Fibroblast of peridontal ligament (primary cell): ENCODE data around the gene DMXL1.

Source experiments
- DNase-seq: peaks from one replicate; pipeline ENCODE4 v3.0.0-alpha.2; 2010; ENCODE audit errors: extremely low read depth

DMXL1 gene

DNA sequence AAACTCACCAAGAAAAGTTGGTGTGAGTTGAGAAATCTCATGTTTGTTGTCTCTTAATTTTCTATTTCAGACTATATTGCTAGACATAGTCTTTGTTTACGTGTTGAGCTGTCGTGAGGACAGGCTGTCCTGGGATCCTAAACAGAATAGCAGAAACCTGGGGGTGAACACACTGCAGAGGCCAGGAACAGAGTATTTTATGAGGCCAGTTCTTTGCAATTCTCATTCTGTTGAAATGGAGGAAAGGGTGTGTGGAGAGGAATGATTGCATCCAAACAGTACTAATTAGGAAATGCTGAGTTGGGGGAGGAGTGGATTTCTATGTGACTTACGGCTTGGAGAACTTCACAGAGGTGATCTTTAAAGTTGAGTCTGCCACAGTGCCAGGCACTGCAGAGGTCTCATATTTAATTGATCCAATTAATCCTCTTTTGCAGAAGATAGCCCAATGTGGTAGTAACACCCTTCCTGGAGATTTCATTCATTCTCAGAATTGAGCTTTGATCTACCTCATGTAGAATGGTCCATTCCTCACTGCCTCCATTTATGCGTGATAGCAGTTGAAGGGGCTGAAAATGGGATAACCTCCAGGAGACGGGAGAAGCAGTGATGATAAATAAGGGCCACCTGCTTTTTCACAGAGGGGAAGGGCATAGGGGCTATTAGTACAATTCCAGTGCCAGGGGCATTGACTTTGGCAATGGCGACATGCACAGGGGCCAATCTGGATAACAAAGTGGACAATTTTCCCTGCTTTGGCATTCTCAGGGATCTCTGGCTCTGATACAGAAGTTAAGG is 200.3 kb downstream of the DMXL1 start:
- DNase-seq: no peak

DNA sequence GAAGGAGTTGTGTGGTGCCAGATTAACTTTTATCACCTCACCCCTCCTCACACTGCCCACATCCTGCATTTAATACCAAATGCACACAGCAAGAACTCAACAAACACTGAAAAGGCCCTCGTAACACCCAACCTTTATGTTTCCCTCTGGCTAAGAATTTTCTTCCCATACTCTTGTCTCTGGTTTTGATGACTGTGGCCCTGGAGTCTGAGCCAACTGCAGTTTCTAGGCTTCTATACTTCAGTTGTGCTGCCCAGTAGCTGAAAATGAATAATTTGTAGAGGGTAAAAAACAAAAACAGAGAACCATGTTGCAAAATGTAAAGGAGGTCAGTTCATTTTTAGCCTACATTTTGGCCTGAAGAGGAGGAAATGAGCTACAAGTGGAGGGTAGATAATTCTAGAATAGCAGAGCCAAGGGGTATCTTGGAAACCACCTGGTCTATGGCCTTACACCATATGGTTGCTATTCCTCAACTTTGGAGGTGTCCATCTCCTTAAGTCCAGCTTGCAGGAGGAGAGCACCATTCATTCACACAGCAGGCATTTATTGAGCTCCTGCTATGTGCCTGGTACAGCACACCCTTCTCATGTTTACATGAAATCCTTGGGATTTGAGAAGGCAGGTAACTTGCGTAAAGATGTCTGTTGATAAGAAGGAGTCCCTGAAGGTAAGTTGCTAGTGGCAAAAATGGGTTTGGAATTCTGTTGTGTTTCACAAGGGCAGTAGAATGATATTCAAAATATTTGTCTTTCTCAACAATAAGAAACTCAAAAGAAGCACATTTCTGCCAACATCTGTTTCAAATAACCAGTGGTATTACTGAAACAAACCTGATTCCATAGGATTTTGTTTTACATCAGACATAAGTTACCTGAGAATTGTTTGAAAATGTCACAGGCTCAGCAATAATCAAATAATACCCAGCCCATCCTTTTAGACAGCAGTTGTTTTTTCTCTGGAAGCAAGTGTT is 201.2 kb downstream of the DMXL1 start:
- DNase-seq: peak; percentile 63

DNA sequence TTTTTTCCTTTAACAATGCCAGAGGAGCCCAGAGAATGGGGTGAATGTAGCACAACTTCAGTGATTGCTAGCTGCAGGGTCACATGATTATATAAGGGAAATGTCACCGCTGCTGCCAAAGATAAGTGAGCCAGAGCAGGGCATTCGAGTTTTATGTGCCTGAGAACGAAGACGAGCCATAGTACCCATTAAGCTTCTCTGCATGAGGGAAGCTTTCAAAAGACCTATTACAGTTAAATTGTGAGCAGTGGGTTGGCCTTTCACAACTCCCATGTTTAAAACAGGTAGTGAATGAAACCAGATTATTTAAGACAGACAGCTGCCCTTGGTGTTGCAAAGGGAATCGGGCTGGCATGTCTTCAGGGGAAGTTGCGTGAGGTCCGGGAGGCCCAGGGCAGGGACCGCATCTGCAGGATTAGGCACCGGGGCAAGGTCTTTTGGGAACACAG is 202.5 kb downstream of the DMXL1 start:
- no peak for DNase-seq

DNA sequence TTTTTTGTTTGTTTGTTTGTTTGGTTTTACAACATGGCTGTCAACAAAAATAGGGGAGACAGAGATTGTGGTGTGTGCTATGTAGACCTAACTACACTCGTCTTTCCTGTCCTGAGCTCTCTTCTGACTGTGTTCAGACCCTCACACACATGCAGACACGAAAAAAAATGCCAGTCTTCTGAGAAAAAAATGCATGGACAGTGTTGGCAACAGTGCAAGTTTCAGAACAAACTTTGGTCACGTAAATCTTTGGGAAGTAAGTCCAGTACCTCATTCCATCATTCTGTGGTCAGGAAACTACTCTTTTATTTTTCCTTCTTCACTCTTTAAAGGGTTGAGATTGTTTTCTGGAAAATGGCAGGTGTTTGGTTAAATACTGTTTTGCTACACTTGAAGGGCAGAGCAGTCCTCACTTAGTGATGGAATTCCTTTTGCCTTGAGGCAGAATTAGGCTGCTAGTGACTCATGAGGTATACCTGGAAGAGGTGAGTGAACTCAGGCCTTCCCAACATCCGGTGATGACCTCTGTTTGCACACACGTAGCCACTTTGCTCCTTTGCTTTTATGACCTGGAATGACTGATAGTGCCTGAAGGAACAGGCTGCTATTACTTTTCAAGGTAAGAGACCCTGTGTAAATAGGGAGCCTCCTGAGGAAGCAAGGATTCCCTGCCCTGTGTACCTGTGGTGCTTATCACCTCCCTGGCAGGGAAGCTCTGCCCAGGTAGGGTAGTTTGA is 203.3 kb downstream of the DMXL1 start:
- DNase-seq: peak; percentile 36

DNA sequence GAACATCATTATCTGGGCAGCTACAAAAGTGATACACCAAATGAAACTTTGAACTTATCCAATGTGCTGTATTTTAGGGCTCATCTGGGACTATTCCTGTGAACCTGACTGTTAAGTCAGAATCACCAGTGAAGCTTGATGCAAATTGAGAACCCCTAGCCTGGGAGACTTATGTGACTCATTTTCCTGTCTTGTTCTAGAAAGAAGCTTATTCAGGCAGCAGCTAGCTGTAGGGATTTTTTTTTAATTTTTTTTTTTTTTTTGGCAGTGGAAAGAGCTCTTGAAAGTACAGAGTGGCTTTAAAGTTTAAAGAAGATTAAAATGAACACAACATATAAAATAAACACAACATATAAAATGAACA is 203.9 kb downstream of the DMXL1 start:
- DNase-seq: peak; percentile 75

DNA sequence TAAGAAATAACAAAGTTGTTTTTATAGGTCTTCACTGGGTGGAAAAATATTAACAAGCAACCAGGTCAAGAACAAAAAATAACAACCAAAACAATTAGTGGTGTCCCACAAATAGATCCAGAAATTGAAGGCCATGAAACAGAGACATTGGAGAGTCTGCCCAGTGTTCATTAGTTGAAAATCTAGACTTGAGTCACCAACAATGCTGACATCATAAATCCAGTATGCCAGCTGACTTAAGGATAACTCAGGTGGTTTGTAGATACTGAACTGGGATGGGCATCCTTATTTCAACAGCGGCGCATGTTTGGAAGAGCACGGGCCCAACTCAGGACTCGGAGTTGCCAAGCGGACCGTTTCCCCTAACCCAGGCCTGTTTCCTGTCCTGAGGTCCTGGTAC is 204.3 kb downstream of the DMXL1 start:
- DNase-seq: peak; percentile 45

DNA sequence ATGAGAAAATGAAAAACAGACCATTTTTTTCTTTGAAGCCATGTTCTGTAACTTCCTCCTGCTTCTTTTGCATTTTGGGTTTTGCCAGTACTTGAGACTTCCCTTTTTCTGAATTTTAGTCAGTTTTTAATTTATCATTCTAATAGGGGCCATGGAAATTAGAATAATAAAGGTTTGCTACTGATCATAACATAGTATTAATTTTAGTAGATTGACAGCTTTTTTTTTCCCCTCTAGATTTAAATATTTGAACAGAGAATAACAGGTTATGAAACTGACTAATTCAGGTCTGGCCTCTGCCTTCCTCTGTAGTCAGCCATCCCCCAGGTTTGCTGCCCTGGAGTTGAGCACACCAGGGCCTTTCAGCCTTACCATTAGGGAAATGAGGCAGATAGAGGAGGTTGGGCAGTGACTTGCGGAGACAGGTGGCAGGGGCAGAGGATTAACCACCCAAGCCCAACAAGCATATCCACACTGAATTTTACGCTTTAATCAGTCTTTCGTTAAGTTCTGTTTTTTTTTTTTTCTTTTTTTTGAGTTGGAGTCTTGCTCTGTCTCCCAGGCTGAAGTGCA is 204.8 kb downstream of the DMXL1 start:
- no peak for DNase-seq

DNA sequence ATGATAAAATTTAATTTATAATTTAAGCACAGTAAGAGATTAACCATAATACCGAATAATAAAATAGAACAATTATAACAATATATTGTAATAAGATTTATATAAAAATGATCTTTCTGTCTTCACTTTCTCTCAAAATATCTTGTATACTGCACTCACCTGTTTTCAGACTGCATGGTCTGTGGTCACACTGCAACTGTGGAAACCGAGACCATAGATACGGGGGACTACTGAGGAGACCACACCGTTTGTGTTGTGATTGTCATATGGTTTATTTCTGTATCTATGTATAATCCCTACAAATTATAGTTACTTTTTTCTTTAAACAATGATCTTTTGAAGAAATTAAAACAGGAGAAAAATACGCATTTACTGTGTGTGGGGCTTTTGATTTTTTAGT is 206.1 kb downstream of the DMXL1 start:
- DNase-seq: no peak

DNA sequence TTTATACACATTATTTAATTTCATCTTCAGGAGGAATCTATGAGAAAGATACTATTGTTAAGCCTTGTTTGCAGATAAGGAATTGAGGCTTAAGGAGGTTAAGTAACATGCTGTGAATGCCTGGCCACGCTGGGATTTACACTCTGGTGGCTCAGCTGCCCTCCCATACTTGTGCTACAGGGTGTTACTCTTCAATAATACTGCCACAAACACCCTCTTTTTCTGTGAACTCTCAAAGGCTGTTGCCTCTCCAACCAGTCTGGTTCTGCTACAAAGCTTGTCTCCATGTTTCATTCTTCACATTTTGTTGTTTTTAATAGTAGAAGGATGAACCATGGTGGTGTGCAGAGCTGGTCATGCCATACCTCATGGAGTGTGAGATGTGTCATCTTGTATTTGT is 208.2 kb downstream of the DMXL1 start:
- DNase-seq: no peak

DNA sequence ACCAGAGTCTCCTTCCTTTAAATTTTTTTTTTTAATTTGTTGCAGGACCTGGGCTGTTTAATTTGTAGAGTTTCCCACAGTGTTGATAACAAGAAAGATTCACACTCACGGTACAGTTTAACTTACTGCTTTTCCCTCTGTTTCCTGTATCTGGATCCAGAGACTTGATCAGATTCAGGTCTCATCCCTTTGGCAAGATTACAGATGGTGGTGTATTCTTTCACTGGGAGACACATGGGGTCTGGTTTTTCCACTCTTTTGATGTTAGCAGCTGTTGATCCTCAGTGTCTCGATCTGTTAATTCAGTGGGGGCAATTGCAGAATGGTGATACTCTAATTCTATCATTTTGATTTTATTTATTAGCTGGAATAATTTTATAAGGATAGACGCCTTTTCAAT is 209.5 kb downstream of the DMXL1 start:
- DNase-seq: no peak

DNA sequence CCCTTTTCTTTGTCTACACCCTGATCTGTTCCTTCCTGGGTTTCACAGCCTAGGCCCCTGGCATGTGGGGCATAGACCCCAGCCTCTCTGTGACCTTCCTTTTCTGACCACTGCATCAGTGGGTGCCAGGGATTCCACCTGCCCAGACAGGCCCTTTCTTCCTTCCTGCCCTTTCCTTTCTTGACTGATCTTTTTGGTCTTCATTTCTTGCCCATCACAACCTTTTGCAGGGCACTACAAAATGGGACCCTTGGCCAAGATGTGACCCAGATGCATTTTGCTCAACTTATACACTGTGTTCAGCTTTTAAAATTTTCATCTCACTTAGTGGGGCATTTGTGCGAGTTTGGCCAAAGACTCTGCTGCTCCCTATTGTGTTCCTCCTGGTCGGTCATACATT is 211.7 kb downstream of the DMXL1 start:
- no peak for DNase-seq

DNA sequence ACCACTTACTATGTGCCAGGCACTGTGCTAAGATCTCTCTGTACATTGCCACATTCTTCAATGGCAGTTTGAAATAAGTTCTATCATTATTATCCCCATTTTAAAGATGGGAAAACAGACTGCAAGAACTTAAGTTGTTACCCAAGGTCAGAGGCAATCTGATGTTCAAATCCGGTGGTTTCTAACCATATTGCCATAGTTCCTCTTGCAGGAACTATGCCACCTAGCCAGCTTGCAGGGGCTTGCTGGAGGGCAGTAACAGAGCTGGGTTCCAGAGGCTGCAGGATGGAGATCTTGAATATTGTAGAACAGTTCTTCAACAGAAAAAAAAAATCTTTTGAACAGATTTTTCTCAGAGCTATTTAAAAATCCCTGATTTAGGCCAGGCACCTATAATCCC is 213.1 kb downstream of the DMXL1 start:
- DNase-seq: no peak

DNA sequence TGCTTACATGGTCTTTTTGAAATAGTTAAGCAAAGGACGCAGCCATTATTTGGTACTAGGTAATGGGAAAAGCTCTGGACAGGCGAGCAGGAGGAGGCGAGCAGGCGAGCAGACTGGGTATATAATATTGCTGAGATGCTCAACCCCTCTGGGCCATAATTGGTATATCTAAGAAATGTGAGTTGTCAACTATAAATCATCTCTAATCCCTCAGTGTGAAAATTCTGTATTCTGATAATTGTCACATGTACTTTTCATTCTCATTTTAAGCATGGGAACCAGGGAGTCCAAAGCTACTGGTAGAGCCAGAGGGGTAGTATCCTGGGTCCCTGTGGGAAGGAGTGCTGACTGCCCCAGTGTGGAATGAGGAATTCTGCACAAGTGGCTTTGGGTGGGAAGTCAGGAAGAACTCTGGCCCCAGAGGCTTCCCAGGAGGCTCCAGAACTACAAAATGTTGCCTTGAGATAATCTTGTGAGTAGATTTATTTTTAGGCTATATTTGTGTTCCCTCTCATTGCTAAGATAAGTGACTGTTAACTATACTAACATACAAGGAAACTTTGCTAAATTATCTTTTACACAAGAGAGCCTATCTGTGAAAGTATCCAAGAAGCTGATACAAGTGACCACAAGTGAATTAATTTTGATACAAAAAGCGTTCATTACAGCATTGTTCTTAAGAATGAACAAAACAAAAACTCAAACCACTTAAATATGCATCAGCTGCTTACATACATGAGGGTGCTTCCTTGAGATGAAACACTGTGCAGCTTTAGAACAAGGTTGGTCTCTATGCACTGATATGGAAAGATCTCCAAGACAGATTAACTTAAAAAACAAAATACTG is 214.4 kb downstream of the DMXL1 start:
- peak; percentile 50 for DNase-seq

DNA sequence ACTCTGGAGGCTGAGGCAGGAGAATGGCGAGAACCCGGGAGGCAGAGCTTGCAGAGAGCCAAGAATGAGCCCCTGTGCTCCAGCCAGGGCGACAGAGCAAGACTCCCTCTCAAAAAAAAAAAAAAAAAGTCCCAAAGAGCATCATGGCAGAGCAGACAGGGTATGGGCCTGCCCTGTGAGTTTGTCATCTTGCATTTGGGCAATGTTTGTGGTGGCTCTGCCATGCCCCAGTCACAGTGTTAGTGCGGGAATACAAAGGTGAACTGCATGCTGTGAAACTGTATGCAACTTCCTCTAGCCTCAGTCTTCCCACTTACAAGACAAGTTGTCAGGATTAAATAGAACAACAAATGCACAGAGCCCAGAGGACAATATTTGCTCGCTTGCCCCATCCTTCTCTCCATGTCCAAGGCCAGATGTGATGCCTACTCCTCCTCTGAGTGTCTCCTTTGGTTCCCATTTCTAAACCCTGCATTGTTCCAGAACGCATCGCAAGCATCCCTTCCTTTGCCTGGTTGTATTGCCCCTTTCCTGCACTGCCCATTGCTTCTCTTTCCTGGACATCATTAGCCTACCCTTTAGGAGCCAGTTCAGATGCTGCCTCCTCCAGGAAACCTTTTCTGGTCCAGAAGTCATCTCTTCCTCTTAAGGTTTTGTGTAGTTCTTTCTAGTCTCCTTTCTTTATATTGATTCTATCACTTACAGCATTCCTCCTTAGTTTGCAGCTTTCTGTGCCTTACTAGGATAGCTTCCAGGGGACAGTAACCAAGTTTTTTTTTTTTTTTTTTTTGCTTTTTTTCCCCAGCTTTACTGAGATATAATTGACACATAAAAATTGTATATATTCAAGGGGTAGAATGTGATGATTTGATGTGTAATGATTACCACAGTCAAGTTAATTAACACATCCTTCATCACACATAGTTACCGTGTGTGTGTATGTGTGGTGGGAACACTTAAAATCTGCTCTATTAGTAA is 215.9 kb downstream of the DMXL1 start:
- no peak for DNase-seq

DNA sequence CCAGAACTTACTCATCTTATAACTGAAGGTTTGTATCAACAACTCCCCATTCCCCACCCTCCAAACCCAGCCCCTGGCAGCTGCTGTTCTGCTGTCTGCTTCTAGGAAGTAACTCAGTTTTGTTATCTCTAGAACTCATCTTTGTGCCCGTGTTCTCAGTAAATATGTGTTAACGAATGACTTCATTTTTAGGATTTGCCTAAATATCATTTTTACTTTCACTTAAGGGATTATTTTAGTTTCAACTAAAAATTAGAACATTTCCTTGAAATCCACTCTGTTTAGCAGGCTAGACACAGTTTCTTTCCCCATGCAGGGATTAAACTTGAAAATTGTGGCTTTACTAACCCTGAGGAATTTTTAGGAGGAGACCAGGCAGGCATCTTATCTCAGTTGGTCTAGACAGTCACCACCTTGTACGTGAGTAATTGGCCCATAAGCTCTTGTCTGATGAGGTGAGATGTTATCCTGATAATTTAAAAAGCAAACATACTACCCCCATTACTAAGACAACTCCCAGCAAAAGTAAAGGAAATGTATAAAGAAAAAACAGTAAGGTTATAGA is 216.7 kb downstream of the DMXL1 start:
- no peak for DNase-seq

DNA sequence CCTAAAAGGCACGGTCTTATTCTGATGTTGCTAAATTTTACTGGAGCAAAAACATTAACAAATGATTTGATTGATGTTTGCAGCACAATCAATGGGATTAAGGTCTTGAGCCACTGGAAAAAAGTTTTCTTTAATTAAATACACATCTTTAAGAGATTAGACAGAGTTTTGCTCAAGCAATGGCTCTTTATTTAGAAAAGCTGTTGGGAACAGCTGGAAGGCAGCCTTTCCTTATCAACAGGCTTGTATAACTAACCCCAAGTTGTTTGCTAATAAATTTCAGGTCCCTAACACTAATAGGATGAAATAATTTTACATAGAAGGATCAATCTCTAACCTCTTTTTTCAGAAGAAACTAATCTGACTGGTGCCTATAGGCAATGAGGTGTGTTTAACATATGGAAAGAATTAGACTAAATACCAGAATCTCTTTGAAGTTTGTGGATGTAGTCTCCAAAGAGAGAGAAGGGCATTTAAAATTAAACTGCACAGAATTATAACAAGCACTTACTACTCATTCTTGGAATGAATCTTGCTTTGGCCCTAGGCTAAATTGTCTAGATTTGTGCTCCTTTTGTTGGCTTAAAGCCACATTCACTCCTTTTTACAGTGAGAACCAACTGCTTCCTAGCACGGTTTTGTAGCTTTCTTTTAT is 217.6 kb downstream of the DMXL1 start:
- DNase-seq: peak; percentile 39

DNA sequence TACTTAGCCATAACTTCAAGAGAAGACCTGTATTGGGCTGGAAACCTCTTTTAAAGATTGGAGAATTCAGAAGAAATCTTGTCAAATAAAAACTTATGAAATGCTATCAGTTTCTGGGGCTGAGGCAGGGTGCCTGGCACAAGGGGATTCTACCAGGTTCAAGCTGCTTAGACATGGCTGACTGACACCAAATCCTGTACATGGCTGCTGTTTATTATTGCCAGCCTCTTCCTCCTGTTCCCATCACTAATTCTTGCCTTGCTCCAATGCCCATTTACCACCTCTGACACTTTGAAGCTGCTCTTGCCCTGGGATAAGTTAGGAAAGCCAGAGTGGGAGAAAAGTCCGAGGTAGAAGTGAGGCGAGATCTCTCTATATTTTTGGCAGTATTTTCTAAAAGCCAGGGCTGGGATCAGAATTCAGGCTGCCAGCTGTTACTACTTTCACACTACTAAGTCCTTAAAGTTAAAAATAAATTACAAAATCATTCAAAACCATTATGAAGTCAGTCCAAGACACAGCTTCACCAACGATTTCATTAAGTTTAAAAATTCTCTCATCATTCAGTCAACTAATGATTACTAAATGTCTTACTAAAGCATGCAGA is 218.7 kb downstream of the DMXL1 start:
- DNase-seq: no peak

DNA sequence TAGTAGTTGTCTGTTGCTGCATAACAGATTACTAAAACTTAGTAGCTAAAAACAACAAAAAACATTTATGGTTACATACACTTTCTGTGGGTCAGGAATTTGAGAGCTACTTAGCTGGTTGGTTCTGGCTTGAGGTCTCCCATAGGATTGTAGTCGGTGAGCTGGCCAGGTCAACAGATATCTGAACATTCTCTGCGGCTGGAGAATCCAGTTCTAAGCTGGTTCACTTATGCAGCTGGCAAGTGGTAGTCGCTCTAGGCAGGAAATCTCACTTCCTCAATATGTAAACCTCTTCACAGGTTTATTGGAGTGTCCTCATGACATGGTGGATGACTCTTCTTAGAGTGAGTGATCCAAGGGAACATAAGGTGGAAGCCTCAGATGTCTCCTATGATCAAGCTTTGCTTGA is 219.3 kb downstream of the DMXL1 start:
- no peak for DNase-seq
